ENCODE measurements around the gene PARD3. TPM values are rescaled to one million over a fixed set of nuclear protein-coding genes. Genes with fewer than 3 reads are reported as not detected.

Gene PARD3
- total RNA-seq, 2 donors from 2014 or later = 59.6 to 74.6 TPM

- H3K27me3 ChIP-seq (ENCODE audit: control insufficient read depth, insufficient read depth, low read length, poor library complexity, severe bottlenecking) = no peaks in the 10 kb centered on the region
- H3K27ac Mint-ChIP-seq = no peak overlapping the region
- no peak overlapping the region for H3K27ac ChIP-seq (ENCODE audit: low read depth, low read length)
- no peak overlapping the region for H3K9ac ChIP-seq (ENCODE audit: extremely low read depth, low read length, poor library complexity, severe bottlenecking)
- no peaks in the 10 kb centered on the region for H3K9me3 Mint-ChIP-seq
- no peaks in the 10 kb centered on the region for H3K9me3 ChIP-seq (ENCODE audit: control insufficient read depth, low read length)
- no peak for TF ChIP-seq CTCF (conservative IDR thresholded peaks at IDR 0.05)
- H3K36me3 Mint-ChIP-seq (ENCODE audit: low read depth) = no peaks in the 10 kb centered on the region
- H3K4me1 ChIP-seq (ENCODE audit: control insufficient read depth, insufficient read depth, low read length) = no peaks in the 10 kb centered on the region
- DNase-seq = no peak
- H3K27me3 Mint-ChIP-seq (ENCODE audit: insufficient read depth) = no peaks in the 10 kb centered on the region
- no peaks in the 10 kb centered on the region for H3K36me3 ChIP-seq (ENCODE audit: control insufficient read depth, insufficient read depth, low read length)
- H3K4me3 ChIP-seq (ENCODE audit: low read length) = no peak overlapping the region
- H3K4me1 Mint-ChIP-seq = peaks cover 8% of the 10 kb centered on the region
- 95% methylated on average over 1 of the region's 1 CpG; no CpG with 5 or more reads in 1 of the 2 experiments for WGBS, 2 experiments (ENCODE audit: insufficient coverage in 1 of 2, insufficient read length in 1 of 2)
- H3K4me3 Mint-ChIP-seq = no peak overlapping the region
These were observed 663.2 kb downstream of the PARD3 start for GRCh38 chr10:34151931-34152330.

GRCh38 chr10:34151481-34151880 is 663.6 kb downstream of the PARD3 start:
- Histone ChIP-seq H3K9ac (ENCODE audit: extremely low read depth, low read length, poor library complexity, severe bottlenecking) (no peak overlapping the region), H3K4me1 (ENCODE audit: control insufficient read depth, insufficient read depth, low read length) (no peaks in the 10 kb centered on the region), H3K9me3 (ENCODE audit: control insufficient read depth, low read length) (no peaks in the 10 kb centered on the region), H3K4me3 (ENCODE audit: low read length) (no peak overlapping the region), H3K27me3 (ENCODE audit: control insufficient read depth, insufficient read depth, low read length, poor library complexity, severe bottlenecking) (no peaks in the 10 kb centered on the region), H3K36me3 (ENCODE audit: control insufficient read depth, insufficient read depth, low read length) (no peaks in the 10 kb centered on the region), H3K27ac (ENCODE audit: low read depth, low read length) (no peak overlapping the region)
- no peak for DNase-seq
- 100% methylated on average over 3 of the region's 3 CpGs; no CpG with 5 or more reads in 1 of the 2 experiments for WGBS, 2 experiments (ENCODE audit: insufficient coverage in 1 of 2, insufficient read length in 1 of 2)
- no peaks in the 10 kb centered on the region for H3K27me3 Mint-ChIP-seq (ENCODE audit: insufficient read depth)
- no peak for TF ChIP-seq CTCF (conservative IDR thresholded peaks at IDR 0.05)
- peaks cover 8% of the 10 kb centered on the region for H3K4me1 Mint-ChIP-seq
- no peak overlapping the region for H3K4me3 Mint-ChIP-seq
- no peaks in the 10 kb centered on the region for H3K9me3 Mint-ChIP-seq
- no peak overlapping the region for H3K27ac Mint-ChIP-seq
- no peaks in the 10 kb centered on the region for H3K36me3 Mint-ChIP-seq (ENCODE audit: low read depth)

- H3K9me3 ChIP-seq (ENCODE audit: control insufficient read depth, low read length) = no peaks in the 10 kb centered on the region
- no peaks in the 10 kb centered on the region for H3K36me3 ChIP-seq (ENCODE audit: control insufficient read depth, insufficient read depth, low read length)
- no peaks in the 10 kb centered on the region for H3K36me3 Mint-ChIP-seq (ENCODE audit: low read depth)
- peaks cover 8% of the 10 kb centered on the region for H3K4me1 Mint-ChIP-seq
- no peaks in the 10 kb centered on the region for H3K27me3 ChIP-seq (ENCODE audit: control insufficient read depth, insufficient read depth, low read length, poor library complexity, severe bottlenecking)
- H3K27ac Mint-ChIP-seq = no peak overlapping the region
- no peak for TF ChIP-seq CTCF (conservative IDR thresholded peaks at IDR 0.05)
- no peaks in the 10 kb centered on the region for H3K9me3 Mint-ChIP-seq
- no peaks in the 10 kb centered on the region for H3K4me1 ChIP-seq (ENCODE audit: control insufficient read depth, insufficient read depth, low read length)
- DNase-seq = no peak
- 96 to 100% methylated on average over 1 to 3 of the region's 3 CpGs for WGBS, 2 experiments (ENCODE audit: insufficient coverage in 1 of 2, insufficient read length in 1 of 2)
- no peak overlapping the region for H3K4me3 ChIP-seq (ENCODE audit: low read length)
- no peak overlapping the region for H3K4me3 Mint-ChIP-seq
- H3K27me3 Mint-ChIP-seq (ENCODE audit: insufficient read depth) = no peaks in the 10 kb centered on the region
- H3K27ac ChIP-seq (ENCODE audit: low read depth, low read length) = no peak overlapping the region
- H3K9ac ChIP-seq (ENCODE audit: extremely low read depth, low read length, poor library complexity, severe bottlenecking) = no peak overlapping the region
These were observed 665.0 kb downstream of the PARD3 start for GRCh38 chr10:34150103-34150502.

All from endodermal cell (in vitro differentiated cells).